GM19455 (cell line): Measurements from ENCODE around the gene PPP1R3D.
"Not testable (repeated sequence)": the region's sequence is repeated elsewhere in the genome, so short reads cannot be mapped to it uniquely, and the experiment has no call there.

Experiments
- ATAC-seq: cut with Tn5 transposase; IDR thresholded peaks from one replicate; pipeline ENCODE4 v1.9.1; 2021; ENCODE audit not compliant: unreplicated experiment

Gene PPP1R3D, protein sequence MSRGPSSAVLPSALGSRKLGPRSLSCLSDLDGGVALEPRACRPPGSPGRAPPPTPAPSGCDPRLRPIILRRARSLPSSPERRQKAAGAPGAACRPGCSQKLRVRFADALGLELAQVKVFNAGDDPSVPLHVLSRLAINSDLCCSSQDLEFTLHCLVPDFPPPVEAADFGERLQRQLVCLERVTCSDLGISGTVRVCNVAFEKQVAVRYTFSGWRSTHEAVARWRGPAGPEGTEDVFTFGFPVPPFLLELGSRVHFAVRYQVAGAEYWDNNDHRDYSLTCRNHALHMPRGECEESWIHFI

GRCh38 chr20:59940129-59940955, at the start of gene PPP1R3D, which contains the start of gene FAM217B:
Gene PPP1R3D (minus strand): TSS chr20:59940305. CDS start chr20:59939931, 374 bp downstream.
Gene FAM217B (plus strand): TSS chr20:59940389. CDS start chr20:59943944, 3,555 bp downstream.
- peak; percentile 91 for ATAC-seq

- no peak for ATAC-seq
These were observed 48.0 kb upstream of the PPP1R3D start for GRCh38 chr20:59988141-59988540.

DNA sequence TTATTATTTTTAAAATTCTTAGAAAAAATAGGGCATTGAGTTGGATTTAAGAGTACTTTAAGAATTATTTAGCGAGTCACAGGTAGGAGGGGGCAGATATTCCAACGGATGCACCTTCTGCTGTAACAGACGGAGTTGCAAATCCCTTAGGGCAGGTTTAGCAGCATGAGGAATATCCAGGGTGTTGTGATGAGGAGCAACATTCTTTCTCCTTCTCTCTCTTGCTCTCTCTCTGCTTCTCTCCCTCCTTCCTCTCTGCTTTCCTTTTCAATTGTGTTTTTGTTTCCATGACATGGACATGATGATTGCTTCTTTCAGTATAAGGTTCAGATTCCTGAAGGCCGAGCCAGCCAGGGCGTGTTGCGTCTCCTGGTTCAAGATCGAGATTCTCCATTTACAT, 47.0 kb upstream of the PPP1R3D start:
- no peak for ATAC-seq

DNA sequence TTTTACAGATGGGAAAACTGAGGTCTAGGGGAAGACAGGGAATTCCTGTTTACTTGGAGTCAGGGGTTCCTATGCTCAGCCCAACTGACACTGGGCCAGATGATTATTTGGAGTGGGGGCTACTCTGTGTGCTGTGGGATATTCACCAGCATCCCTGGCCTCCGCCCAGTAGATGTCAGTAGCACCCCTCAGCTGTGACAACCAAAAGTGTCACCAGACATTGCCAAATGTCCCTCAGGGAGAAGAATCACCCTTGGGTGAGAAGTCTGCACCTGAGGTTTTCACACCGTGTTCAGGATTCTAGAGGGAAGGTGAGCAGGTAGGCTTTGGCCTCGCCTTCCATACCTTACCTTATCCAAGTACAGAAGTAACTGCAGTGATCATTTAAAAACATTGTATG, 45.8 kb upstream of the PPP1R3D start:
- ATAC-seq = no peak

GRCh38 chr20:59985164-59985563, 45.1 kb upstream of the PPP1R3D start:
- no peak for ATAC-seq

DNA sequence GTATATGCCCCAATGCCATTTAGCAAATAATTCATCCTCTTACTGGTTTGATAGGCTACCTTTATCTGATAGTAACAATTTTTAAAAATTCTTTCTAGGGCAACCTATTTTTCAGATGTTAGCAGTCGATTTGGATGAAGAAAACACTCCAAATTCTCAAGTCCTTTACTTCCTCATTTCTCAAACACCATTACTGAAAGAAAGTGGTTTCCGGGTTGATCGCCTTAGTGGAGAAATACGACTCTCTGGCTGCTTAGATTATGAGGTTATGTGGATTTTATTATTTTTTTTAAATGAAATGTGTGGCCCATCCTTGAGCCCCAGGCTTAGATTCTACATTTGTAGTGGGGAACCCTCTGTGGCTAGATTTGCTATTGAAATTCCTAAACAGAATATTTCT, 44.4 kb upstream of the PPP1R3D start:
- ATAC-seq = no peak

DNA sequence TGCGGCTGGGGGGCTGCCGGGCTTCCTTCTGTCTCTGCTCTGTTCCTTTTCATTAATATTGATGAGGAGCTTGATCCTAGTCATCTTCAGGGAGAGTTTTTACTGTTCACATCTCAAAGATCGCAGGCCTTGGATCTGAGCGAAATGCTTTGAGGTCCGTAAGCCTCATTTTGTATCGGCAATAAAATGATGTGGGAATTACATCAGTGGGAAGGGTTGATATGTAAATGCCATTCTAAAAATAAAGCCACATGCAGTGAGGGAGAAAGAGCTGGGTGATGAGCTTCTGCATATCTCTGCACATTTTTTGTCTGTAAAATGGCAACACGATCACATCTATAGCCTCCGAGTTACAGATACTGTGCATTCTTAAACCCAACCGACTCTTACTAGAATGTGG, 43.0 kb upstream of the PPP1R3D start:
- ATAC-seq = no peak

GRCh38 chr20:59977086-59977485, 37.0 kb upstream of the PPP1R3D start:
- no peak for ATAC-seq

- ATAC-seq = no peak
These were observed 36.2 kb upstream of the PPP1R3D start for GRCh38 chr20:59976156-59976782.

DNA sequence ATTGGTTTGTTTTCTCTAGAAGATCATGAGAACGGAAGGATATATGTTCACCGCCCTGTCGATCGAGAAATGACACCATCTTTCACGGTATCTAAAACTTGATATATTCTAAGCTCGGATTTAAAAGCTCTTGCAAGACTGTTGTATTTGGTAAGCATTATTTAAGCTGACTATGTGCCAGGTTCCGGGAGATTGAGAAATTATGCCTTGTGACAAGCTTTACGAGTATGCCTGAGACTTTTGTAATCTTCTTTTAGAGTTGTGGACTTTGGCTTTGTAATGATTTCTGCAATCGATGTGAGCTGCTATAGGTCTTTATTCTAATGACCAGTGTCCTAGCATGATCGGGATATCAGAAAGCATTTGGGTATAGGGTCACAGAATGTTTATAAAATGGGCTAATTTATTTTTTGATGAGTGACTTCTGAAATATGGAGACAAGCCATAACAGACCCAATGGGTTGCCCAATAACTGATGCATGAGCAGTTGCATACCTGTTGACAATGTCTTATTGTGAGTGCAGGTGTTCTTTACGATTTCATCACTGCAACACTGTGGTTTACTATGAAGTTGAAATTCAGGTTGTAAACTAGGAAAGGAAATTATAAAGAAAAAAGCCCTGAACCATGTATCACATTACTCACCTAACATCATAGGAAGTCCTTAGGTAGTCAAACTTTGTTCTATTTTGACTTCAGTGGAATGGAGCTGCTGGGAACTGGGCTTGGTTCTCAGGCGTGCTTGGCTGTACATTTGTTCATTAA, 32.1 kb upstream of the PPP1R3D start:
- no peak for ATAC-seq

GRCh38 chr20:59971428-59971827, 31.3 kb upstream of the PPP1R3D start:
- no peak for ATAC-seq

DNA sequence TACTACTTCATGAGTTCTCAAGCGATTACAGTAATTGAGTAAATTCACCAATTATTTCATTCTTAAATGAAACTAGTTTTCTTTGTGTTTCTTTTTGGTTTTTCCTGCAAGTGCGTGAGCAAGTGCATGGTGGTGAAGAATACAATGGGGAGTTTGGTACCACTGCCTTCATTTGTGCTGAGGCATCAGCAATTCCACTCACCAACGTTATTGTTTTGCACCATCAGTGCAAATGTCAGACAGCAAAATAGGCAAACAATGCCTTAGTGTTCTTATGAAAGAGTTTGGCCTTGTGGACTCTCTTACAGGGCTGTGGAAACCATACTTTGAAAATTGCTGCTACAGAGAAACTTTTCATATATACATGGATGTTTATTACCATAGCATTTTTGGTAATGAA, 26.3 kb upstream of the PPP1R3D start:
- no peak for ATAC-seq

GRCh38 chr20:59962155-59962554, 22.1 kb upstream of the PPP1R3D start:
- no peak for ATAC-seq

GRCh38 chr20:59961423-59961822, 21.3 kb upstream of the PPP1R3D start:
- no peak for ATAC-seq

GRCh38 chr20:59958626-59959025, 18.5 kb upstream of the PPP1R3D start:
- ATAC-seq = no peak

GRCh38 chr20:59958123-59958522, 18.0 kb upstream of the PPP1R3D start, which contains the start of gene CDH26:
Gene CDH26 (plus strand): TSS chr20:59958423. CDS start chr20:59958727, 304 bp downstream.
- ATAC-seq = no peak

GRCh38 chr20:59957568-59957967, 17.5 kb upstream of the PPP1R3D start:
- not testable (repeated sequence) for ATAC-seq

DNA sequence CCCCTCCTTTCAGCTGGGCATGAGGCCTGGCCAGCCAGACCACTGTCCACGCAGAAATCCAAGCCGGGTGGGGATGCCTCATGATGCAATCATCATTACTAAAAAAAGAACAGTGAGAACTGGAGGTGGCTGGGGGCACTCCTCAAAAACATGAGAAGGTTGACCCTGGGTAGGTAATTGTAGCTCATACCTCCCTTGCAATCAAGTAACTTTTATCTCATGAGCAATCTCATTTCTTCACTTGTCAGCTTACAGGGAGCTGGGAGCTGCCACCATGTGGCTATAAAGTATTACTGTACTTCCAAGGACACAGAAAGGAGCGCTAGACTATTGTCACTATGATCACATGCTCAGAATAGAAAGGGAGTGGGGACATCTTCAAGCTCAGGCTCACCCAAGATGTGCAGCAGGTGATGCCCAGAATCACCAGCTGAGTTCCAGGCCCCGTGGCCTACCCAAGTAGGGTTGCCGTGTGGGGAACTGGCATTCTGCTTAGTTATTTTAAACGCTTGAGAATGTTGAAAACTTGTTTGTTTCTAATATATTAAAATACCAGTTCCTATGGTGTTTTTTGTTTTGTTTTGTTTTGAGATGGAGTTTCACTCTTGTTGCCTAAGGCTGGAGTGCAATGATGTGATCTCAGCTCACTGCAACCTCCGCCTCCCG, 15.2 kb upstream of the PPP1R3D start:
- ATAC-seq = no peak

- no peak for ATAC-seq
These were observed 14.6 kb upstream of the PPP1R3D start for GRCh38 chr20:59954718-59955117.

DNA sequence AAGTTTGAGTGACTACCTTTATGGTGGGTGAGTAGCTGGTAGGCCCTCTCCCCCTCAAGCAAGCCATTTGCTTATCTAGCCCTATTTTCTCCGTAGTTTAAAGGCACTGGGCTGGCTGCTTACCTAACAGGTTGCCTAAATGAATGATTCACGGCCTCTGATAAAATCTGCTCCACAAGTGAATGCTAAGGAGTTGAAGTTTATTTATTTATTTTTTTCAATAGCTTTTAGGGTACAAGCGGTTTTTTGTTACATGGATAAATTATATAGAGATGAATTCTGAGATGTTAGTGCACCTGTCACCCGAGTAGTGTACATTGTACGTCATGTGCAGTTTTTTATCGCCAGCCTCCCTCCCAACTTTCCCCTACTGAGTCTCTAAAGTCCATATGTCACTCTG, 9.8 kb upstream of the PPP1R3D start:
- no peak for ATAC-seq
